Right lobe of liver (tissue), 6 donors: ENCODE measurements around the gene CCM2L. TPM values are rescaled to one million over a fixed set of nuclear protein-coding genes. Genes with fewer than 3 reads are reported as not detected.

Source experiments
- ATAC-seq, 4 donors: fragments of 200-7000 bp; cut with Tn5 transposase; one replicate each; pipeline ENCODE4 v1.9.1; 2020; ENCODE audit warnings: mild to moderate bottlenecking in 4 of 4, moderate library complexity in 4 of 4
- DNase-seq, 3 donors: peaks; one replicate each; pipeline ENCODE4 v3.0.0-alpha.2; 2020
- H3K27ac ChIP-seq, 3 donors: fragments of 200-600 bp; one replicate each; pipeline ENCODE4 v1.8.0; 2022
- H3K27me3 ChIP-seq, 2 donors: fragments of 200-600 bp; one replicate each; pipeline ENCODE4 v1.8.0; 2022
- H3K36me3 ChIP-seq, 4 donors: fragments of 200-600 bp; sonication (generic) in 1 of 4; one replicate each; pipeline versions ENCODE4 v1.5.1 to v1.8.0; 2017 to 2022; ENCODE audit warnings: control low read depth in 1 of 4
- H3K4me1 ChIP-seq, 4 donors: fragments of 200-600 bp; sonication (generic) in 1 of 4; one replicate each; pipeline versions ENCODE4 v1.5.1 to v1.8.0; 2017 to 2022; ENCODE audit warnings: control low read depth in 1 of 4
- H3K4me3 ChIP-seq, 3 donors: fragments of 200-600 bp; one replicate each; pipeline ENCODE4 v1.8.0; 2022
- H3K9me3 ChIP-seq, 4 donors: fragments of 200-600 bp; sonication (generic) in 1 of 4; one replicate each; pipeline versions ENCODE4 v1.5.1 to v1.8.0; 2017 to 2022; ENCODE audit warnings: control low read depth in 1 of 4
- CTCF ChIP-seq, 4 donors: fragments of 200-600 bp in 3 of 4; fragments of 450-650 bp in 1 of 4; IDR thresholded peaks; one replicate each; pipeline versions ENCODE4 v1.5.1 to v1.8.0; 2016 to 2022; ENCODE audit warnings: antibody characterized with exemption in 4 of 4, mild to moderate bottlenecking in 2 of 4
- POLR2A ChIP-seq: fragments of 450-650 bp; IDR thresholded peaks from one replicate; pipeline ENCODE4 v1.6.1; 2017; ENCODE audit warnings: antibody characterized with exemption, mild to moderate bottlenecking
- WGBS: methylation state at CpG from one replicate; pipeline ENCODE4 v1.1.6; 2018; ENCODE audit warnings: low coverage, low lambda C conversion rate; ENCODE audit not compliant: insufficient coverage; ENCODE audit errors: missing lambda C conversion rate; 5-methylcytosine and 5-hydroxymethylcytosine counted together
- intact Hi-C, 2 donors: fragments of 100-400 bp; cut with DNase I; formaldehyde crosslinking; loops; one replicate each; pipeline versions ENCODE4 v1.11.2 to v1.14.1; 2022
- long read RNA-seq: library from polyadenylated mRNA; unstranded; transcript quantifications from one replicate; pipeline ENCODE4 v2.0.0, GENCODE V29; 2019
- total RNA-seq, 6 experiments: library from RNA; depleted of rRNA in 2 of 6; stranded (reverse); fragments of >200 nt in 2 of 6; fragmentation: NEBNext Ultra II Directional in 3 of 6; extraction: Animal tissue kit (Norgen Biotek cat#: 25700) in 3 of 6; gene quantifications; one replicate each; pipeline versions ENCODE4 v1.1.0 to v1.2.4, GENCODE V29; 2016 to 2023
- donor health status: DM: no; HTN: yes; CAD: no.
- donor health status: DM: no; HTN: no; CAD: no.
- donor health status: DM: no; HTN: no; CAD: no.
- donor health status: DM: no; HTN: yes; CAD: no.
- donor health status: DM: no; HTN: yes; CAD: no.

The CCM2L gene
- 1 to 10 TPM in 2 of 6 experiments, under 1 TPM in 4; 0.61 to 1.7 (median 0.89) TPM for total RNA-seq
- long read RNA-seq, partial matches to known transcripts: 1 of 1 reads
- long read RNA-seq, other reads (novel, unspliced or antisense): 0 of 1 reads

- Histone ChIP-seq H3K27me3 (no peaks in the 10 kb centered on the region), H3K4me3 (peak within 1 kb of the TSS in 2 of 3 donors; percentile 16 to 21), H3K9me3 (no peaks in the 10 kb centered on the region), H3K27ac (no peak within 1 kb of the TSS), H3K4me1 (no peaks in the 10 kb centered on the region), H3K36me3 (no peaks in the 10 kb centered on the region)
- 43% methylated on average over 2 of the region's 2 CpGs for WGBS
- DNase-seq (no peak), ATAC-seq (peak; percentile 28 to 57 (median 42))
- TF ChIP-seq CTCF (IDR thresholded peaks at IDR 0.05): no peak
- TF ChIP-seq POLR2A: no peak
- intact Hi-C loops: no loop called here
Measured at GRCh38 chr20:32010101-32010500, at the start of gene CCM2L. TSS of gene CCM2L (plus strand) at chr20:32010438. CDS start at chr20:32010455, 17 bp downstream.

- Histone ChIP-seq H3K27me3 (no peaks in the 10 kb centered on the region), H3K27ac (no peak overlapping the region), H3K4me3 (no peak overlapping the region), H3K9me3 (no peaks in the 10 kb centered on the region), H3K4me1 (no peaks in the 10 kb centered on the region), H3K36me3 (no peaks in the 10 kb centered on the region)
- DNase-seq (no peak), ATAC-seq (no peak)
- WGBS: no CpG with 5 or more reads among the region's 2 CpGs
- TF ChIP-seq CTCF (IDR thresholded peaks at IDR 0.05) (no peak), POLR2A (no peak)
- intact Hi-C loops: no loop called here
Measured at GRCh38 chr20:31962761-31963160, 47.5 kb upstream of the CCM2L start.

GRCh38 chr20:31963889-31964288, 46.3 kb upstream of the CCM2L start:
- no peaks in the 10 kb centered on the region for H3K9me3 ChIP-seq
- H3K27me3 ChIP-seq: no peaks in the 10 kb centered on the region
- H3K4me1 ChIP-seq: no peaks in the 10 kb centered on the region
- TF ChIP-seq POLR2A (no peak), CTCF (IDR thresholded peaks at IDR 0.05) (no peak)
- ATAC-seq: no peak
- WGBS: 59% methylated on average over 5 of the region's 6 CpGs
- no peak overlapping the region for H3K4me3 ChIP-seq
- no peaks in the 10 kb centered on the region for H3K36me3 ChIP-seq
- intact Hi-C loops: no loop called here
- no peak overlapping the region for H3K27ac ChIP-seq
- no peak for DNase-seq

- no peaks in the 10 kb centered on the region for H3K27me3 ChIP-seq
- ATAC-seq: no peak
- H3K4me1 ChIP-seq: no peaks in the 10 kb centered on the region
- intact Hi-C loops: no loop called here
- no peaks in the 10 kb centered on the region for H3K36me3 ChIP-seq
- no peak overlapping the region for H3K27ac ChIP-seq
- H3K9me3 ChIP-seq: no peaks in the 10 kb centered on the region
- DNase-seq: no peak
- H3K4me3 ChIP-seq: no peak overlapping the region
- TF ChIP-seq POLR2A (no peak), CTCF (IDR thresholded peaks at IDR 0.05) (no peak)
- WGBS: 6% methylated on average over 5 of the region's 5 CpGs
Measured at GRCh38 chr20:31966991-31967655, 43.1 kb upstream of the CCM2L start.
